ENCODE results near the gene UBE2D4. TPM values are rescaled to one million over a fixed set of nuclear protein-coding genes. Genes with fewer than 3 reads are reported as not detected.

UBE2D4 gene
- 5.3 and 6.1 TPM in 2 replicates for total RNA-seq (2014; rRNA removed; shearing (Covaris generic))

GRCh38 chr7:43925984-43926797 is at the start of gene UBE2D4:
UBE2D4 (plus strand) TSS chr7:43926436; CDS start chr7:43926533, 97 bp downstream.
- H3K27me3 ChIP-seq (ENCODE audit: control insufficient read depth, insufficient read depth, low read length) = peaks cover 15% of the 10 kb centered on the region
- peak; percentile 90 for DNase-seq
- H3K36me3 ChIP-seq (replicated peaks; ENCODE audit: control insufficient read depth, insufficient read depth, low read length) = no peaks in the 10 kb centered on the region
- H3K4me3 ChIP-seq (ENCODE audit: insufficient read depth, low read depth, low read length) = peak within 1 kb of the TSS; percentile 61

- H3K36me3 ChIP-seq (replicated peaks; ENCODE audit: control insufficient read depth, insufficient read depth, low read length) = peaks cover 8% of the 10 kb centered on the region
- no peak overlapping the region for H3K4me3 ChIP-seq (ENCODE audit: insufficient read depth, low read depth, low read length)
- no peak for DNase-seq
- H3K27me3 ChIP-seq (ENCODE audit: control insufficient read depth, insufficient read depth, low read length) = no peaks in the 10 kb centered on the region
These were observed 49.1 kb upstream of the UBE2D4 start for GRCh38 chr7:43876976-43877745.

- no peaks in the 10 kb centered on the region for H3K27me3 ChIP-seq (ENCODE audit: control insufficient read depth, insufficient read depth, low read length)
- DNase-seq = no peak
- H3K4me3 ChIP-seq (ENCODE audit: insufficient read depth, low read depth, low read length) = no peak overlapping the region
- peaks cover 8% of the 10 kb centered on the region for H3K36me3 ChIP-seq (replicated peaks; ENCODE audit: control insufficient read depth, insufficient read depth, low read length)
These were observed 48.0 kb upstream of the UBE2D4 start for GRCh38 chr7:43877968-43878864.

- DNase-seq = no peak
- Histone ChIP-seq H3K36me3 (replicated peaks; ENCODE audit: control insufficient read depth, insufficient read depth, low read length) (peaks cover 8% of the 10 kb centered on the region), H3K27me3 (ENCODE audit: control insufficient read depth, insufficient read depth, low read length) (no peaks in the 10 kb centered on the region), H3K4me3 (ENCODE audit: insufficient read depth, low read depth, low read length) (no peak overlapping the region)
These were observed 47.4 kb upstream of the UBE2D4 start for GRCh38 chr7:43878867-43879266.

- no peaks in the 10 kb centered on the region for H3K27me3 ChIP-seq (ENCODE audit: control insufficient read depth, insufficient read depth, low read length)
- DNase-seq = no peak
- H3K36me3 ChIP-seq (replicated peaks; ENCODE audit: control insufficient read depth, insufficient read depth, low read length) = peaks cover 8% of the 10 kb centered on the region
- no peak overlapping the region for H3K4me3 ChIP-seq (ENCODE audit: insufficient read depth, low read depth, low read length)
These were observed 46.8 kb upstream of the UBE2D4 start for GRCh38 chr7:43879477-43879876.

- Histone ChIP-seq H3K36me3 (replicated peaks; ENCODE audit: control insufficient read depth, insufficient read depth, low read length) (peaks cover 8% of the 10 kb centered on the region), H3K27me3 (ENCODE audit: control insufficient read depth, insufficient read depth, low read length) (no peaks in the 10 kb centered on the region), H3K4me3 (ENCODE audit: insufficient read depth, low read depth, low read length) (no peak overlapping the region)
- no peak for DNase-seq
These were observed 45.6 kb upstream of the UBE2D4 start for GRCh38 chr7:43880596-43880995.

GRCh38 chr7:43884209-43884608 is 42.0 kb upstream of the UBE2D4 start:
- Histone ChIP-seq H3K27me3 (ENCODE audit: control insufficient read depth, insufficient read depth, low read length) (no peaks in the 10 kb centered on the region), H3K36me3 (replicated peaks; ENCODE audit: control insufficient read depth, insufficient read depth, low read length) (no peaks in the 10 kb centered on the region; the same call in none of the 2 replicates), H3K4me3 (ENCODE audit: insufficient read depth, low read depth, low read length) (no peak overlapping the region)
- no peak for DNase-seq

- no peak for DNase-seq
- no peaks in the 10 kb centered on the region for H3K27me3 ChIP-seq (ENCODE audit: control insufficient read depth, insufficient read depth, low read length)
- no peaks in the 10 kb centered on the region; the same call in 1 of the 2 replicates for H3K36me3 ChIP-seq (replicated peaks; ENCODE audit: control insufficient read depth, insufficient read depth, low read length)
- no peak overlapping the region for H3K4me3 ChIP-seq (ENCODE audit: insufficient read depth, low read depth, low read length)
These were observed 41.6 kb upstream of the UBE2D4 start for GRCh38 chr7:43884617-43885016.

- no peaks in the 10 kb centered on the region for H3K36me3 ChIP-seq (replicated peaks; ENCODE audit: control insufficient read depth, insufficient read depth, low read length)
- no peak overlapping the region for H3K4me3 ChIP-seq (ENCODE audit: insufficient read depth, low read depth, low read length)
- no peak for DNase-seq
- H3K27me3 ChIP-seq (ENCODE audit: control insufficient read depth, insufficient read depth, low read length) = no peaks in the 10 kb centered on the region
These were observed 37.0 kb upstream of the UBE2D4 start for GRCh38 chr7:43888993-43889945.

- DNase-seq = no peak
- Histone ChIP-seq H3K4me3 (ENCODE audit: insufficient read depth, low read depth, low read length) (no peak overlapping the region), H3K36me3 (replicated peaks; ENCODE audit: control insufficient read depth, insufficient read depth, low read length) (no peaks in the 10 kb centered on the region), H3K27me3 (ENCODE audit: control insufficient read depth, insufficient read depth, low read length) (no peaks in the 10 kb centered on the region)
These were observed 35.8 kb upstream of the UBE2D4 start for GRCh38 chr7:43890468-43890867.

GRCh38 chr7:43891069-43891955 is 34.9 kb upstream of the UBE2D4 start:
- H3K27me3 ChIP-seq (ENCODE audit: control insufficient read depth, insufficient read depth, low read length) = no peaks in the 10 kb centered on the region
- no peak for DNase-seq
- H3K4me3 ChIP-seq (ENCODE audit: insufficient read depth, low read depth, low read length) = no peak overlapping the region
- H3K36me3 ChIP-seq (replicated peaks; ENCODE audit: control insufficient read depth, insufficient read depth, low read length) = no peaks in the 10 kb centered on the region

GRCh38 chr7:43895847-43896415 is 30.3 kb upstream of the UBE2D4 start:
- Histone ChIP-seq H3K27me3 (ENCODE audit: control insufficient read depth, insufficient read depth, low read length) (no peaks in the 10 kb centered on the region), H3K4me3 (ENCODE audit: insufficient read depth, low read depth, low read length) (no peak overlapping the region), H3K36me3 (replicated peaks; ENCODE audit: control insufficient read depth, insufficient read depth, low read length) (no peaks in the 10 kb centered on the region)
- no peak for DNase-seq

Measured in H7 (cell line).